Subcutaneous abdominal adipose tissue (tissue), 5 donors: Measurements from ENCODE around the gene PEAK1.
A peak's percentile ranks its signal among the peaks of the same experiment; 100 is the strongest.
"Not testable (repeated sequence)": the region's sequence is repeated elsewhere in the genome, so short reads cannot be mapped to it uniquely, and the experiment has no call there.

Experiments
- H3K27ac ChIP-seq: one replicate; pipeline ENCODE4 v1.7.0; 2013; ENCODE audit warnings: low read depth, mild to moderate bottlenecking, inconsistent platforms, low read length, moderate library complexity
- H3K27me3 ChIP-seq, 5 donors: one replicate each; pipeline ENCODE4 v1.7.0; 2013; ENCODE audit warnings: low read length in 5 of 5, inconsistent platforms in 1 of 5; ENCODE audit not compliant: control insufficient read depth in 5 of 5, insufficient read depth in 4 of 5
- H3K36me3 ChIP-seq, 5 donors: one replicate each; pipeline ENCODE4 v1.7.0; 2013; ENCODE audit warnings: low read length in 5 of 5; ENCODE audit not compliant: control insufficient read depth in 5 of 5, insufficient read depth in 5 of 5
- H3K4me1 ChIP-seq, 5 donors: one replicate each; pipeline ENCODE4 v1.7.0; 2013; ENCODE audit warnings: low read length in 5 of 5, mild to moderate bottlenecking in 3 of 5, moderate library complexity in 1 of 5; ENCODE audit not compliant: control insufficient read depth in 5 of 5, insufficient read depth in 5 of 5
- H3K4me3 ChIP-seq, 5 donors: one replicate each; pipeline ENCODE4 v1.7.0; 2013; ENCODE audit warnings: low read length in 5 of 5, low read depth in 1 of 5
- H3K9ac ChIP-seq, 5 donors: one replicate each; pipeline ENCODE4 v1.7.0; 2013; ENCODE audit warnings: low read length in 5 of 5, mild to moderate bottlenecking in 4 of 5, moderate library complexity in 3 of 5
- H3K9me3 ChIP-seq, 5 donors: one replicate each; pipeline ENCODE4 v1.7.0; 2013; ENCODE audit warnings: low read length in 5 of 5; ENCODE audit not compliant: control insufficient read depth in 5 of 5
- donor health status: healthy.
- donor health status: healthy.
- donor health status: healthy.
- donor health status: healthy.
- donor health status: healthy.

The PEAK1 gene

DNA sequence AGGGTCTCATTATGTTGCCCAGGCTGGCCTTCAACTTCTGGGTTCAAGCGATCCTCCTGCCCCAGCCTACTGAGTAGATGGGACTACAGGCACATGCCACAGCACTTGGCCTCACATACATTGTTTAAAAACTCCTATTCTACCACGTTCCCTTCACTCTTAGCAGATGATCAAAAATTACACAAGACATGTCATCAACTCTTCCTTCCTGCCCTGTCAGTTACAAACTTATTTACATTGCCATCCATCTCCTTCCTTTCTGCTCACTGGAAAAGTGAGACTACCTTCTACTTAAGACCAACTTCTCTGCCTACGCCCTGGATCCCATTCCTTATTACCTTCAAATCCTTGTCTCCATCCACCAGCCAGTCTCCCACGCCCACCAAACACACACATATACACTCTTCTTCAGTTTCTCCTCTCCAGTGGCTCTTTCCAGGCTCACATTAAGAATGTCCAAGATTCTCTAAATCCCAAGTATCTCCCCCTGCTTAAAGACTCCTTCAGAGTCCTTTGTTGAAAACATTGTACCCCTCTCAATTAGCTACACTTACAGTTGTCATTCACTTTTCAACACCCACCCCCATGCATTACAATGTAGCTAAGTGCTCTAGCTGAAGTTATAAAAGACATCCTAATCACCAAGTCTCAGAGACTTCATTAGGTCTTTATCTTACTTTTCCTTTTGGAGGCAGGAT, 4.3 kb downstream of the PEAK1 start:
- peaks cover 0 to 61% (median 41%) of the 10 kb centered on the region in 5 donors for H3K4me1 ChIP-seq
- H3K36me3 ChIP-seq: no peaks in the 10 kb centered on the region
- no peaks in the 10 kb centered on the region for H3K9me3 ChIP-seq
- peak overlapping the region; percentile 71 for H3K27ac ChIP-seq
- no peak overlapping the region for H3K9ac ChIP-seq
- H3K27me3 ChIP-seq: no peaks in the 10 kb centered on the region
- H3K4me3 ChIP-seq: no peak overlapping the region

DNA sequence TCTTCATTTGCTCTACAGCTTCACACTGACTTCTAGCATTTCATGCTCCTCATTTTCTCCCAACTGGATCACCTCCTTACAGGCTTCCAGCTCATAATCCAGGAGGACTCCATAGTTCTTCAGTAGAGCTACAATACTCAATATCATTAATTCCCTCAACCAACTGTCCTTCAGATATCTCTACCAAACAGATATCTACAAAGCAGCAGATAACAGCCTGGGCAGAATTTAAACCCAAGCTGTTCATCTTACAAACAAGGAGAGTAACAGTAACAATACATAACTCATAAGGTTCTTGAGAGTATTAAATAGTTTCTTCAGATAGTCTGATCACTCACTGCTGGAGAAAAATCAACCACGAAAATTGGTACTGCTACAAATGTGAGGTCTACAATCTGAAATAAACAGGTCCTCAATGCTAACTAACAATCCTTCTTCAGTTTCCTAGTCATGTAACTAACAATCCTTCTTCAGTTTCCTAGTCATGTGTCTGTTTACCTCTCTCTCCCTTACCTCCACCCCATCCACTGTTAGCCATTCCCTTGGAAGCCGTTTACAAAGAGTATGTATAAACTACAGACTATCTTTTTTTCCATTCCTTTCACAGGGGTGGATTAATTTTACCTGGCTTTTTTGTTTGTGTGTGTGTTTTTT, 5.0 kb downstream of the PEAK1 start:
- H3K27ac ChIP-seq: no peak overlapping the region

DNA sequence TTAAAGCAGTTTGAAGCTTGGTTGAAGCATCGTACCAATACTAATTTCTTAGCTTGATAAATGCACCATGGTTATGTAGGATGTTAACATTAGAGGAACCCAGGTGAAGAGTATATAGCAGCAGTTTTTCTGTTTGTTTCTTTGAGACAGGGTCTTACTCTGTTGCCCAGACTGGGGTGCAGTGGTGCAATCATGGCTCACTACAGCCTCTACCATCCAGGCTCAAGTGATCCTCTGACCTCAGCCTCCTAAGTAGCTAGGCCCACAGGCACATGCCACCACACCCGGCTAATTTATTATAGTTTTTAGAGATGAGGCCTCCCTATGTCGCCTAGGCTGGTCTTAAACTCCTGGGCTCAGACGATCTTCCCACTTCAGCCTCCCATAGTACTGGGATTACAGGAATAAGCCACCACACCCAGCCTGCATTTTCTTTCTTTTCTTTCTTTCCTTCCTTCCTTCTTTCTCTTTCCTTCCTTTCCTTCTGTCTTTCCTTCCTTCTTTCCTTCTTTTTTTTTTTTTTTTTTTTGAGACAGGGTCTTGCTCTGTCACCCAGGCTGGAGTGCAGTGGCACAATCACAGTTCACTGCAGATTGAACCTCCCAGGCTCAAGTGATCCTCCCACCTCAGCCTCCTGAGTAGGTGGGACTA, 6.1 kb downstream of the PEAK1 start:
- Histone ChIP-seq H3K9me3 (no peaks in the 10 kb centered on the region), H3K27ac (no peak overlapping the region), H3K9ac (no peak overlapping the region), H3K4me3 (no peak overlapping the region), H3K27me3 (no peaks in the 10 kb centered on the region), H3K4me1 (peaks cover 0 to 71% (median 52%) of the 10 kb centered on the region in 5 donors), H3K36me3 (no peaks in the 10 kb centered on the region)

More for the DNA sequence above, 5.0 kb downstream of the PEAK1 start:
- H3K9ac ChIP-seq: no peak overlapping the region
- no peaks in the 10 kb centered on the region for H3K36me3 ChIP-seq
- no peaks in the 10 kb centered on the region for H3K27me3 ChIP-seq
- H3K9me3 ChIP-seq: no peaks in the 10 kb centered on the region
- no peak overlapping the region for H3K4me3 ChIP-seq
- peaks cover 0 to 63% (median 46%) of the 10 kb centered on the region in 5 donors for H3K4me1 ChIP-seq

DNA sequence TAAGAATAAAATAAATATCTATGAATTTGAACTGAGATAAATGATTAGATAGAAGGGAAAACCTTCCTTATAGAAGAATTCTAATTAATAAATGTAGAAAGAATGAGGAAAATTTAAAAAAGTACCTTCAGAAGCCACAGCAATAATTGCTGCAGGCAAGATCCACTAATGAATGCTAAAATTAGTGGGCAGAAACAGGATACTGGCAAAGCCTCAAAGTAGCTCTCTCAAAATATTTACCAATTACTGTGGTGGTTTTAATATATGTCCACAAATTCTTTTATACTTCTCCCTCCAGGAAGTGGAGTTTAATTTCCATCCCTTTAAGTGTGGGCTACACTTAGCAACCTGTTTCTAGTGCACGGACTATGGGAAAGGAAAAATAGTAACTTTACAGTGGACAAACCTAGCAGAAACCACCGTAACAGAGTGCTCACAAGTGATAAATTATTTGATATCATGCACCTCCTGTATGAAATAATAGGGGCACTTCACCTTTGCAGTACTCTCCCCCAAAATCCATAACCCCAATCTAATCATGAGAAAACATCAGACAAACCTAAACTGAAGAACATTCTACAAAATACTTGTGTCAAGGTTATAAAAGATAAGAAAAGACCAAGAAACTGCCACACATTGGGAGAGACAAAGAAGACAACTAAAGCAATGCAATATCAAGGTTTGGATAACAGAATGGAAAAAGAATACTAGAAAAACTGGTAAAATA, 6.8 kb downstream of the PEAK1 start:
- Histone ChIP-seq H3K27me3 (no peaks in the 10 kb centered on the region), H3K36me3 (no peaks in the 10 kb centered on the region), H3K9me3 (no peaks in the 10 kb centered on the region), H3K9ac (no peak overlapping the region), H3K4me1 (peaks cover 0 to 67% (median 45%) of the 10 kb centered on the region in 5 donors), H3K27ac (no peak overlapping the region), H3K4me3 (no peak overlapping the region)

DNA sequence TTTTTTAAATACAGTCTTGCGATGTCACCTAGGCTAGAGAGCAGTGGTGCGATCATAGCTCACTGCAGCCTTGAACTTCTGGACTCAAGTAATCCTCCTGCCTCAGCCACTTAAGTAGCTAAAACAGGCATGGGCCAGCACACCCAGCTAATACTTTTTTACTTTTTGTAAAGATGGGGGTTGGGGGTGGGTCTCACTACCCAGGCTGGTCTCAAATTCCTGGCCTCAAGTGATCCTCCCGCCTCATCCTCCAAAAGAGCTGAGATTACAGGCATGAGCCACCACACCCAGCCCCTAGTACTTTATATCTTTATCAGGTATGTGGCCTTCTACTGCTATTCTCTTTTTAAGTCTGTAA, 8.3 kb downstream of the PEAK1 start:
- Histone ChIP-seq H3K27me3 (no peaks in the 10 kb centered on the region), H3K4me1 (peaks cover 0 to 55% (median 31%) of the 10 kb centered on the region in 5 donors), H3K4me3 (no peak overlapping the region), H3K9me3 (no peaks in the 10 kb centered on the region), H3K27ac (no peak overlapping the region), H3K36me3 (no peaks in the 10 kb centered on the region), H3K9ac (no peak overlapping the region)

DNA sequence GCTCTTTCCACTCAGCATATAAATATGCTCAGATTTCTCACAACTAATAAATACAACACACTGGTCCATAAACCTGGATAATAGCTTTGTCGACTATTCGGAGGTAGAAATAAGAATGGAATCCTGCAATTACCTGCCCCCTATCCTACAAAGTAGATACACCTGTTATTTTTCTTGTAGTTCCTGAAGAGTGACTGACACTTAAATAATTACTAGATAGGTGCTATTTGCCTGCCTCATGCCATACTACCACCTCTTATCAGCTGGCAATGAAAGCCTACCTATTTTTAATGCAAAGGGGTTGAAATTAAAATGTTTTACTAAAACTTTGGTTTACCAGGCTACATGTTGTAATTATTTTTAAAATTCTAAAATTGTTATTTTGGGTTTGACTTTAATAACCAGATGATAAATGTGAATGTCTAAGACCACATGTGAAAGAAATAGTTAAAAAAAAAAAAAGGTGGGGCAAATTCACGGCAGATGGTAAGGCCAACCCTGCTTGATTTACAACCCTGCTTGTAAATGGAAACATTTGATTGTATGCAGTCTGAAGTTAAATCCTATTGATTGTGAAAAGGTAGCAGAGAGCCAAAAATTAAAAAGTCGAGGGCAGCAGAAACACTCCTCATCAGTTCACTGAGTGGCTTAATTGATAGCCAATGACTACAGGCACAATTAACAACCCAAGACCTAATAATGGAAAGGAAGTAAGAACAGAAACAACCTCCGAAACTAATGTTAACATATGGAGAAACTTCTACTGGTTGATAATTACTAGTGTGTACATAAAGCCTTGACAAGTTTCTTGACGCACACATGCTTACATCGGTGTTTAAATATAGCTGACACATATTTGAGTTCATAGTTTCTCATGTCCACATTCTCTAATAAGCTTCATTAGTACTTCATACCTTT, 8.9 kb downstream of the PEAK1 start:
- Histone ChIP-seq H3K27ac (no peak overlapping the region), H3K36me3 (no peaks in the 10 kb centered on the region), H3K4me3 (no peak overlapping the region), H3K4me1 (peaks cover 0 to 49% (median 25%) of the 10 kb centered on the region in 5 donors), H3K9me3 (no peaks in the 10 kb centered on the region), H3K27me3 (no peaks in the 10 kb centered on the region), H3K9ac (no peak overlapping the region)

DNA sequence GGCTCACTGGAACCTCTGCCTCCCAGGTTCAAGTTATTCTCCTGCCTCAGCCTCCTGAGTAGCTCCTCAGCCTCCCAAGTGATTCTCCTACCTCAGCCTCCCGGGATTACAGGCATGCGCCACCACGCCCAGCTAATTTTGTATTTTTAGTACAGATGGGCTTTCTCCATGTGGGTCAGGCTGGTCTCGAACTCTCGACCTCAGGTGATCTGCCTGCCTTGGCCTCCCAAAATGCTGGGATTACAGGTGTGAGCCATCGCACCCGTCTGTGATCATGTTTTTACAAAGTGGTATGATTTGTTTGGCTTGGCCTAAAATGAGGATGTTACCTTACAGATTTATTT, 9.8 kb downstream of the PEAK1 start:
- not testable (repeated sequence) for H3K27me3 ChIP-seq, H3K36me3 ChIP-seq, H3K9me3 ChIP-seq, H3K27ac ChIP-seq, H3K9ac ChIP-seq, H3K4me3 ChIP-seq
- H3K4me1 ChIP-seq: peaks cover 0 to 41% (median 17%) of the 10 kb centered on the region in 5 donors

DNA sequence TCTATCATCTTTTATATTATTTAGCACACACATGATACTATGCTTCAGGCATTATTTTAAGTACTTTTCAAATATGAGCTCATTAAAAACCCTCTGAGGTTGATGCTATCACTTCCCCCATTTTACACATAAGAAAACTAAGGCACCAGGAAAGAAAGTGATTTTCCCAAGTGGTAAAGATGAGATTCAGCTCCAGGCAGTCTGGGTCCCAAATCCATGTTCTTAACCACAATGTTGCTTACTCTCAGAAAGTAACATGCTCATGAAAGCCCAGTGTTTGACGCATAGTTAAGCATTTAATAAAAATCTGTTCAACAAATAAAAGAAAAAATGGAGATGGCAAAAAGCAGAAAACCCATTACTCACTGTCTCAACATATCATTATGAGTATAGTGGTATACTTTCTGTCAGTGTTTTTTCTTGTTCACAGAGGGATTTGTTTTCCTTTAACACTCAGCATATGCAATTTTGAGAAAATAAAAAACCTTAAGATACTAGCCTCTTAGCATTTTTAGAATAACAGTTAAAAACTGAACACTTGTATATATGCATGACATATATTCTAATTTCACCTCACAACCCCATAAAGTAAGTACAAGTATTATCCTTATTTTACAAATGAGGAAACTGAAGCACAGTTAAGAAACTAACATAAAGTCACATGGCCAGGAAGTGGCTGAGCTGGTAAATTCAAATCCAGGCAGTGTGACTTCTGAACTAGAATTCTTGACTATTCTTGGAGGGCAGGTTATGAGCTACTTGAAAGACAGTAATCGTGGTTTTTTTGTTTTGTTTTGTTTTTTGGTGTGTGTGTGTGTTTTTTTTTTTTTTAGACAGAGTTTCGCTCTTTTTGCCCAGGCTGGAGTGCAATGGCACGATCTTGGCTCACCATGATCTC, 10.4 kb downstream of the PEAK1 start:
- Histone ChIP-seq H3K36me3 (no peaks in the 10 kb centered on the region), H3K4me1 (peaks cover 0 to 37% (median 16%) of the 10 kb centered on the region in 5 donors), H3K9ac (no peak overlapping the region), H3K27ac (no peak overlapping the region), H3K27me3 (no peaks in the 10 kb centered on the region), H3K4me3 (no peak overlapping the region), H3K9me3 (no peaks in the 10 kb centered on the region)

DNA sequence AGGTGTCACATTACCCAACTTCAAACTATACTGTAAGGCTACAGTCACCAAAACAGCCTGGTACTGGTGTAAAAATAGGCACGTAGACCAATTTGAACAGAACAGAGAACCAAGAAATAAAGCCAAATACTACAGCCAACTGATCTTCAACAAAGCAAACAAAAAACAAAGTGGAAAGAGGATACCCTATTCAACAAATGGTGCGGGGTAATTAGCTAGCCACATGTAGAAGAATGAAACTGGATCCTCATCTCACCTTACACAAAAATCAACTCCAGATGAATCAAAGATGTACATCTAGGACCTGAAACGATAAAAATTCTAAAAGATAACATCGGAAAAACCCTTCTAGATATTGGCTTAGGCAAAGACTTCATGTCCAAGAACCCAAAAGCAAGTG, 13.1 kb downstream of the PEAK1 start:
- H3K9me3 ChIP-seq: no peaks in the 10 kb centered on the region
- H3K27me3 ChIP-seq: no peaks in the 10 kb centered on the region
- no peak overlapping the region for H3K9ac ChIP-seq
- peaks cover 0 to 26% (median 13%) of the 10 kb centered on the region in 5 donors for H3K4me1 ChIP-seq
- H3K36me3 ChIP-seq: no peaks in the 10 kb centered on the region
- no peak overlapping the region for H3K4me3 ChIP-seq
- H3K27ac ChIP-seq: no peak overlapping the region
